GM18867 (cell line): ENCODE data around the gene SPATA21.
"Not testable (repeated sequence)": the region's sequence is repeated elsewhere in the genome, so short reads cannot be mapped to it uniquely, and the experiment has no call there.

Source experiments
- ATAC-seq: cut with Tn5 transposase; IDR thresholded peaks from one replicate; pipeline ENCODE4 v1.9.1; 2021; ENCODE audit warnings: mild to moderate bottlenecking, moderate library complexity; ENCODE audit not compliant: unreplicated experiment

SPATA21 gene

DNA sequence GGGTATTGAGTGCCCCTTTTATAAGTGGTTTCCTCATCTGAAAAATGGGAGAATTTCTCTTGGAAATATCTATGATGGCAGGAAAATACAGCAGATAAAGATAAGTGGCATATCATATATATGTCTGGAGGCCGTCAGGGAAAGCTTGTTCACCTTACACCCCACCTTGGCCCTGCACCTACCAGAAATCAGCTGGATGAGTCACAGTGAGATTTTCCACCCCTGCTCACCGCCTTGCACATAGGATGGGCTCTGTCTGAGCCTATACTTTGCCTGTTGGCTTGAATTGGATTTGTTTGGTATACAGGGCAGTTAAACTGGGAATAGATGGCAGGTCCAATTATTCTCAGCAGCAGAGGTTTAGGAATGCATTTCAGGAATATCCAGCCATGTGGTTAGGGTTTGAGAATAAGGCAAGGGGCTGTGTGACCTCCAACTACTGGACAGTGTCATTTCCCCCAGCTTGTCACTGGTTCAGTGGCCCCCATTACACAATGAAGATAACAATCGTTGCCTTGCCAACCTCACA, at the start of gene SPATA21:
Gene SPATA21, minus strand, starts transcription at position 479 of the 529 bp plus-strand sequence. CDS start 6,053 bp downstream, outside the sequence.
- no peak for ATAC-seq

GRCh38 chr1:16487011-16487410, 49.8 kb upstream of the SPATA21 start:
- ATAC-seq: not testable (repeated sequence)

- ATAC-seq: not testable (repeated sequence)
Observed at GRCh38 chr1:16486316-16486715, 49.1 kb upstream of the SPATA21 start.

GRCh38 chr1:16484931-16485330, 47.7 kb upstream of the SPATA21 start:
- ATAC-seq: no peak

DNA sequence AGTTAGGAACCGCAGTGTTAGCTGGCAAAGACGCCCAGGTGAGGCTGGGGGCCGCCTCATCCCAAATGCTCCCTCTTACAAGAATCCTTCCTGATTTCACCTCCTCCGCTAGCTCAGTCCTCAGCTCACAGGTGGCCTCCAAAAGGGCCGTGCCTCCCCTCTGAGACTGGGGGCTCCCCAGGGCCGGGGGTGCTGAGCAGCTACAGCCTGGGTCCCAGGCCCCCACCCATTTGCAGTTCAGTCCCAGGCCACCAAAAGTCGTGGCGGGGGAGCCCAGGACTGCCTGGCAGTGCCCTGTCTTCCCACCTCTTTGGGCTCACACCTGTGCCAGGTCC, 47.2 kb upstream of the SPATA21 start:
- ATAC-seq: no peak

- not testable (repeated sequence) for ATAC-seq
Observed at GRCh38 chr1:16483639-16484500, 46.6 kb upstream of the SPATA21 start.

DNA sequence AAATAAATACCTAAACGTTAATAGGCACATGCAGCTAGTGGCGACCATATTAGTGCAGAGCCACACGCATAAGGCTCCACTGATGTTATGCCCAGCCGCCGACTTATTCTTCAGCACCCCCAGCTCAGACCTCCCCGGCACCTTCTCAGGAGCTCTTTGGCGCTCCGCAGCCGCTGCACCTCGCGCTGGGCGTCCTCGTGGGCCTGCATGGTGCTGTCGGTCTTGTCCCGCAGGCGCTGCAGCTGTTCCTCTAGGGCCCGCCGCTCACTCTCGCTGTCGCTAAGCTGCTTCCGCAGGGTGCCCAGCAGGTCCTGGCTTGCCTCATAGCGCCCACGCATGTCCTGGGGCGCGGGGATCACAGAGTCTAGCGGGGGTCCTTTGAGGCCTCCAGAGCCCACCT, 45.9 kb upstream of the SPATA21 start:
- not testable (repeated sequence) for ATAC-seq

DNA sequence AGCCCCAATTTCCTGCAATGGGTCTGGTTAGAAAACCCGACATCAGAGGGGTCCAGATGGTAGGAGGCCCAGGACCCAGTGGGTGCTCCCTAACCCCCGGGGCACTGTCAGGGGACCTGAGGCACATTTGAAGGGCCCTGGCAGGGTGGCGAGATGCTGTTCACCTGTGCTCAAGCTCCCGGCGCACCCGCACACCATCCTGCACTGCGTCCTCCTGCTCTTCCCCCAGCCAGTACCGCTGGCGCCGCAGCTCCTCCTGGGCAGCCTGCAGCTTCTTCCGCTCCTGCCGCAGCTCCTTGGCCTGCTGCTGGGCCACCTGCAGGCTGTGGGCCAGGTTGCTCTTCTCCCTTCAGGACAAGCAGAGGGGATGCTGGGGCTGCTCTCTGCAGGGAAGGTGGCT, 40.9 kb upstream of the SPATA21 start:
- no peak for ATAC-seq

DNA sequence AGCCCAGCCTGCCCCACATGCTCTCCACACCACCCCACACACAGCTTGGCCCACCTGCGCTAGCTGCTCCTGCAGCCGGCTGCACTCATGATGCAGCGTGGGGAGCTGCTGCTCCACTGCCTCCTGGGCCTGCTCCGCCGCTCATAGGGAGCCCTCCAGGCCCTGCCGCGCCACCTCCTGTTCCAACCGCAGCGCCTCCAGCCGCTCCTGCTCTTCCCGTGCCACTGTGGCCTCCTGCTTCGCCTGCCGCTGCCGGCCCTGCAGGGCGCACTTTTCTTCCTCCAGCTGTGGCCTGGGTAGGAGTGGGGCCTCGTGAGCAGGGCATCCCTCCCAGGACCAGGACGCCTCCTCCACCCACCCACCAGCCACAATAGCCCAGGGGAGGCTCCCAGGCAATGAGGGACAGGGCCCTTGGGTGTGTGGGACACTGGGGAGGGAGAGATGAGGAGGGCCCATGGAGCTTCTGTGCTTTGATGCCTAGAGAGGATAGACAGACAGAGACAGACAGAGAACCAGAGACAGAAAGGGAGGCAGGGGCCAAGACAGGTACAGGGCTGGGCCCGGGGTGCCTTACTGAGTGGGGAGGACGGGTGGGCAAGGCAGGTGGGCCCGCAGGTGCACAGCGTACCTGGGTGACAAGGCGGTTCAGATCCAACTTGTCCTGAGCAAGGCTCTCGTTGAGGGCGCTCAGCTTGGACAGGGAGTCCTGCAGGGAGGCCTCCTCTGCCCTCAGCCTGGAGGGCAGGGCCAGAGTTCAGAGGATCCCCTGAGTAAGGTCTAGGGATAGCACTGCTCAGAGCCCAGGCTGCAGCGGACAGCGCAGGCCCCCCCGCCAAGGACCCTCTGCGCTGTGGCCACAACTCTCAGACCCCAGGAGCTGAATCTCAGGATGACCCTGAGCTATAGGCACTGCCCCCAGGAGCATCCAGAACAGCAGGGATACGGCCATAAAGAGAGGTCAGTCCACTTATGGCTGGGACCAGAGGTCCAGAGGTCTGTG, 38.8 kb upstream of the SPATA21 start:
- ATAC-seq: not testable (repeated sequence)

- ATAC-seq: not testable (repeated sequence)
Observed at GRCh38 chr1:16474891-16475290, 37.7 kb upstream of the SPATA21 start.

- no peak for ATAC-seq
Observed at GRCh38 chr1:16474166-16474800, 37.1 kb upstream of the SPATA21 start.

- no peak for ATAC-seq
Observed at GRCh38 chr1:16468558-16468957, 31.3 kb upstream of the SPATA21 start.

DNA sequence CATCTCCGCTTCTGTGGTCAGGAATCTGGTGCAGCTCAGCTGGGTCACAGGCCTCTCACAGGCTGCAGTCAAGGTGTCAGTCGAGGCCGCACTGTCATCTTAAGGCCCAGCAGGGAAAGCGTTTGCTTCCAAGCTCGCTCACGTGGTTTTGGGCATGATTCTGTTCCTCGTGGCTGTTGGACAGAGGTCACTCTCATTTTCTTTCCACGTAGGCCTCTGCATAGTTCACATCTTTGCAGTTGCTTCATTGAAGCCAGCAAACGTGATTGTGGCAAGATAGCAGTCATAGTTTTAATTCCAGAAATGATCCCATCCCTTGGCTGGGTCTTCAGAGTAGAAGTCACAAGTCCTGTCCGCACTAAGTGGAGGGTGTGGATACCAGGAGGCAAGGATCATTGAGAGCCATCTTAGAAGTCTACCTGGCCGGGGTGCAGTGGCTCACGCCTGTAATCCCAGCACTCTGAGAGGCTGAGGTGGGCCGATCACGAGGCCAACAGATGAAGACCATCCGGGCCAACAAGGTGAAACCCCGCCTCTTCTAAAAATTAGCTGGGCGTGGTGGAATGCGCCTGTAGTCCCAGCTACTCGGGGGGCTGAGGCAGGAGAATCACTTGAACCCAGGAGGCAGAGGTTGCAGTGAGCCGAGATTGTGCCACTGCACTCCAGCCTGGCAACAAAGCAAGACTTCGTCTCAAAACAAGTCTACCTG, 27.8 kb upstream of the SPATA21 start:
- ATAC-seq: no peak

GRCh38 chr1:16462773-16463330, 25.6 kb upstream of the SPATA21 start:
- no peak for ATAC-seq

DNA sequence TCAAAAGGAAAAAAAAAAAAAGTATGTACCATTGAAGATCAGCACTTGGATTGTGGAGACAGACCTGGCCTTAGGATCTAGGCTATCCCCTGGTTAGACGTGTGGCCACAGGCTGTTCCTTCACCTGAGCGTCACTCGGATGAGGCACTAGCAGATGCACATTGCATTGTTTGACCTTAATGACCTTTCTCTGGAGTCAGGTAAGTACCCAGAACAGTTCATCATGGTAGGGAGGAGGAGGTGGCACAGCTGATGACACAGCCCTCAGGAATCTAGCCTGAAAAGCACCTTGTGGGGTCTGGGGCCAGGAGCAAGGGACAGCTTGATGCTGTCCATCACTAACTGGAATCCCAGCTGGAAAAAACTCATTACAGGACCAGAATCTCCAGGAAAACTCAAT, 24.5 kb upstream of the SPATA21 start:
- no peak for ATAC-seq

DNA sequence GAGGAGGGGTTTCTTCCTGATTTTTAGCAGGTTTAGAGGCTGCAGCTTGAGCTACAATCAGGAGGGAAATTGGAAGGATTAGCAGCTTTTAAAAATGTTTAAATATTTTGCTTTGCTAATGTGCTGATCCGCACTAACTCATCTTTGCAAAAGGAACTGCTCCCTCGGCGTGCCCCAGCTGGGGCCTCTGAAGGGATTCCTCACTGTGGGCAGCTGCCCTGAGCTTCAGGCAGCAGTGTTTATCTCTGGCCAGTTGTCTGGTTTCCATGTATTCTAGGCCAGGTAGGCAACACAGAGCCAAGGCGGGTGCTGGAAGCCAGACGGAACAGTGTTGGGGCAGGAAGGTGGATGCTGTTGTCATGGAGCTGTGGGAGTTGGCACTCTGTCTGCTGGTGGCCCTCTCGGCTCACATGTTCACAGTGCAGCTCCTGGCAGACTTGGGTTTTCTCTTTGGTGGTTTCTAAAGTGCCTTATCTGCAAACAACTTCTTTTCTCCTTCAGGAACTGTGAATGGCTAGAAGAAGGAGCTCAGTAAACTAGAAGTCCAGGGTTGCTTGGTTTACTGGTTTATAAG, 22.2 kb upstream of the SPATA21 start:
- ATAC-seq: no peak

DNA sequence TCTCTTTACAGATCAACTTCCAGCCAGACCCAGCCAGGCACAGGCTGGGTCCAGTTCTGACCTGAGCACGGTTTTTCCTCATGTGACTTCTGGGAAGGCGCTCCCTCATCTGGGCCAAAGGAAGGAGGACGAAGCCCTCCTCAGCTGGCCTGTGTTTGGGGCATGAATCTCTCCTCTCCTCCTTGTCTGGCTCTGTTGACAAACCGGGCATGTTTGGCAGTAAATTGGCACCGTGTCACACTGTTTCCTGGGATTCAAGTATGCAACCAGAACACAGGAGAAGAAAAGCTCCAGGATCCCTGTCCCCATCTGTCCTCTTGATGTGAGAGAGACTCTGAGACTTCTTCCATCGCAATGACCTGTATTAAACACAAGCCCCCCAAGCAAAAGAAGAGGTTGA, 21.6 kb upstream of the SPATA21 start:
- ATAC-seq: no peak

GRCh38 chr1:16456151-16456550, 18.9 kb upstream of the SPATA21 start:
- not testable (repeated sequence) for ATAC-seq

DNA sequence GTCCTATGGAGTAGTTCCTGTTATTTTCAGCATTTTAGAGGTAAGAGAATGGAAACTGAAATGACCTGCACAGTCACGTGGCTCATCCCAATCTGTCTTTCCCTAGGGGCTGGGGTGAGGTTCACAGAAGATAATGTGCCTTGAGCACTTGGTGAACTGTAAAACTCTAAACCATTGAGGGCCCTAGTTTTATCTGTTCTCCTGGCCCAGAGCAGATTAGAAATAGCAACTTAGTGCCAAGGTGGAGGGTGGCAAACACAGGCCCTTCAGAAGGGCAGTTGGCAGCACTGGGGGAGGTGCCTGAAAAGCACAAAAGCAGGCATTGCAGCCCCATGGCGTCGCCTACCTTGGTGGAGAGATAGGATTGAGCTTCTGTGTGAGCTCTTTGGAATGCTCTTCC, 17.7 kb upstream of the SPATA21 start:
- not testable (repeated sequence) for ATAC-seq
